ENCODE measurements around the gene NPIPA1. TPM values are rescaled to one million over a fixed set of nuclear protein-coding genes. Genes with fewer than 3 reads are reported as not detected.

NPIPA1 gene
- total RNA-seq, 2 donors from 2014 or later: 52.2 to 56.3 TPM

Small RNA genes lying within 50 kb of the gene (microRNA-seq; reads per million reads assigned to microRNA genes)
- gene MIR3180-1 (0 reads per million in 2 donors), gene MIR3670-1 (0 reads per million in 2 donors), gene MIR6511A1 (0 reads per million in 2 donors), gene MIR6770-1 (0 reads per million in 2 donors)

Other genes with a start within 250 kb of the NPIPA1 start
- gene PLA2G10, start 243.1 kb upstream of the NPIPA1 start, total RNA-seq: not detected
- gene NPIPA3, start 234.0 kb upstream of the NPIPA1 start, total RNA-seq: 1 to 10 TPM in 1 of 2 donors, under 1 TPM in 1; 0.77 to 3.2 TPM
- gene NPIPA2, start 194.9 kb upstream of the NPIPA1 start, total RNA-seq: 1 to 10 TPM; 3.6 to 4.2 TPM
- 100 to 1,000 TPM; 141 to 183 TPM for gene NOMO1, start 103.7 kb upstream of the NPIPA1 start, total RNA-seq
- 100 to 1,000 TPM in 1 of 2 donors, 10 to 100 TPM in 1; 73.8 to 103 TPM for gene PDXDC1, start 37.6 kb downstream of the NPIPA1 start, total RNA-seq
- 10 to 100 TPM; 25.8 to 30.4 TPM for gene NTAN1, start 118.6 kb downstream of the NPIPA1 start, total RNA-seq
- 10 to 100 TPM; 20.0 to 25.6 TPM for gene RRN3, start 156.8 kb downstream of the NPIPA1 start, total RNA-seq